ENCODE results near the gene CFAP97D2.
A peak's percentile ranks its signal among the peaks of the same experiment; 100 is the strongest.

The CFAP97D2 gene

DNA sequence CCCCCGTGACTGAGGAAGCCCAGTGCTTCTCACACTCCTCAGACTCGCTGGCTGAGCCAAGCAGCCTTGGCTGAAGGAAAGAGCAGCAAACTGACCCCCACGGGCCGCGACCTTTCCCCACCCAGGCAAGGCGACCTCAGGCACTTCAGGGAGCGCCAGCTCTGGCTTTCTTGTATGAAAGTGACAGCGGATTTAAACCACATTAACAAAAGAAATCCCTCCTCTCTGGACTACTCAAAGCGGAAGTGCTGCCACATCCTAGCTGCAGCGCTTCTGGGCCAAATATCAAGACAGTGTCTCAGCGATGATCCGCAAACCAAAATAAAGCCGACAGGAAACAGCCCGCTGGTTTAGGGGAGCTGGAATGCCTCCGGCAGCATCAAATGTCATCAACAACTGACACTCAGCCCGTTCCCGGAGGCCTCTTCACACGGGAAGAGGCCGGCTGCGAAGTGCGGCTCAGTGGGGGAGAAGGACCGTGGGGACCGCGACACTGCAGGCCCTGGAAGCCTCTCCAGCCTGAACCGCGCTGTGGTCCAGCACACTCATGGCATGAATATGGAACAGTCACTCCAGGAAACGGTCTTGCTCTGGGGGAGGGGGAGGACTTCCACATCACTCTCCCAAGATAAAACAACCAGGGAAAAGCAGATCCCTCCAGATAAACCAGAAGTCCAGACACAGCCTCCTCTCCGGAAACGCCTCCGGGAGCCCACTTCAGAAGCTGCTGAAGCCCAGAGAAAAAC is 48.0 kb upstream of the CFAP97D2 start:
- peak overlapping the region in 1 of 2 experiments; percentile 92 for H3K23ac ChIP-seq (ENCODE audit: low read length in 2 of 2)
- peak overlapping the region; percentile 9 for H4K8ac ChIP-seq (ENCODE audit: low read length)
- peak overlapping the region; percentile 95 to 100 for H3K18ac ChIP-seq (ENCODE audit: low read depth in 1 of 2, low read length in 2 of 2)
- H3K9ac ChIP-seq (ENCODE audit: low read length) = peak overlapping the region; percentile 96
- 1% methylated on average over 24 of the region's 30 CpGs for WGBS
- peak overlapping the region in 1 of 2 experiments; percentile 99 for H3K14ac ChIP-seq (ENCODE audit: low read length in 2 of 2)
- no peaks in the 10 kb centered on the region for H3K27me3 ChIP-seq (ENCODE audit: control insufficient read depth in 1 of 2, insufficient read depth in 1 of 2, low read length in 2 of 2)
- H3K4ac ChIP-seq (ENCODE audit: low read depth in 1 of 2, low read length in 2 of 2) = peak overlapping the region; percentile 88 to 90
- peak overlapping the region; percentile 94 for H3K27ac ChIP-seq (ENCODE audit: low read length, poor library complexity, severe bottlenecking)
- H3K79me1 ChIP-seq (replicated peaks; ENCODE audit: low read length, poor library complexity, severe bottlenecking) = no peaks in the 10 kb centered on the region
- peak; percentile 97 for DNase-seq
- no peaks in the 10 kb centered on the region for H3K9me3 ChIP-seq (ENCODE audit: control insufficient read depth, low read length)
- peak overlapping the region; percentile 97 for H2BK120ac ChIP-seq (ENCODE audit: low read depth, low read length)
- no peak overlapping the region for H2AFZ ChIP-seq (ENCODE audit: low read depth, low read length)
- peak overlapping the region; percentile 65 to 69 for H2BK12ac ChIP-seq (ENCODE audit: low read length in 2 of 2)
- H3K4me3 ChIP-seq (ENCODE audit: insufficient read depth in 1 of 2, low read depth in 1 of 2, low read length in 2 of 2) = peak overlapping the region; percentile 93 to 99
- H2AK5ac ChIP-seq (ENCODE audit: low read length, severe bottlenecking) = peak overlapping the region; percentile 9
- peak overlapping the region; percentile 24 for H3K4me2 ChIP-seq (ENCODE audit: low read length, poor library complexity, severe bottlenecking)
- H2BK15ac ChIP-seq (ENCODE audit: low read depth, poor library complexity, severe bottlenecking) = peak overlapping the region; percentile 31
- H2BK5ac ChIP-seq (ENCODE audit: low read depth, low read length, poor library complexity, severe bottlenecking) = peak overlapping the region; percentile 85
- peak overlapping the region; percentile 98 for H4K91ac ChIP-seq (ENCODE audit: low read length)
- H3K36me3 ChIP-seq (ENCODE audit: control insufficient read depth in 1 of 2, insufficient read depth in 2 of 2, low read depth in 1 of 2, low read length in 2 of 2) = peaks cover 0 to 4% of the 10 kb centered on the region in 2 experiments
- peaks cover 49% of the 10 kb centered on the region for H3K4me1 ChIP-seq (ENCODE audit: control insufficient read depth, insufficient read depth, low read depth, low read length)

DNA sequence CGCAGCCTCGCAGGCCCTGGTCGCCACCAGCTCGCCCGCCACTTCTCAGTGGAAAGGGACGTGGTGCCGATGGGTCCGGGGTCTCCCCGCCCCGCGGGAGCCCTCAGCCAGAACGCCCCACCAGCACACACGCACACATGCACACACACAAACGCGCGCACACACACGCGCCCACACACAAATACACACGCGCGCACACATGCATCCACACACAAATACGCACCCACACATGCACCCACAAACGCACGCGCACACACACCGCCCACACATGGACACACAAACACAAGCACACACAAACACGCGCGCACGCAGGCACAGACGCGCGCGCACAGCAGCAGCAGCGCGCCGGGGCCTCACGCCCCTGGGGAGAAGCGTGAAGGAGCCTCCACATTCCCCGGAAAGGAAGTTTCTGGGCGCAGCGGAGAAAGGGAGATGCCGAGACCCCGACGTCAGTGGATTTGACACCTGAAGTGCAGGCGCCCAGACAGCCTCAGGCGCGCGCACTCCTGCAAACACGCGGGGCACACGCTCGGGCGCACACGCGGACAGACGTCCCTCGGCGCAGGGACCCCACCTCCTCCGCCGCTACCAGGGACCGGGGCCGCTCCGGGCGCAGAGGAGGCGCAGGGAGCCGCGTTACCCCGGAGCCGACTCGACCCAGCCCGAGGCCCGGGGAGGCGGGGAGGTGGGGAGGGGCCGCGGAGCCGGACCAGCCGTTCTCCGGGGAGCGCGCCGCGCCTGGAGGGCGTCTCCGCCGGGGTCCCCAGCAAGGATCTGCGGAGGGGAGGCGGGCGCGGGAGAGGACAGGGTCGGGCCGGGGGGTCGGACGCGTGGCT is 47.3 kb upstream of the CFAP97D2 start:
- Histone ChIP-seq H3K23ac (ENCODE audit: low read length in 2 of 2) (peak overlapping the region in 1 of 2 experiments; percentile 92), H2AFZ (ENCODE audit: low read depth, low read length) (peak overlapping the region; percentile 7), H2AK5ac (ENCODE audit: low read length, severe bottlenecking) (peak overlapping the region; percentile 17), H3K18ac (ENCODE audit: low read depth in 1 of 2, low read length in 2 of 2) (peak overlapping the region; percentile 90 to 100), H2BK120ac (ENCODE audit: low read depth, low read length) (peak overlapping the region; percentile 66), H2BK15ac (ENCODE audit: low read depth, poor library complexity, severe bottlenecking) (peak overlapping the region; percentile 95), H4K8ac (ENCODE audit: low read length) (peak overlapping the region; percentile 89), H3K9ac (ENCODE audit: low read length) (peak overlapping the region; percentile 96), H3K79me1 (replicated peaks; ENCODE audit: low read length, poor library complexity, severe bottlenecking) (no peaks in the 10 kb centered on the region), H3K27ac (ENCODE audit: low read length, poor library complexity, severe bottlenecking) (peak overlapping the region; percentile 94), H3K4ac (ENCODE audit: low read depth in 1 of 2, low read length in 2 of 2) (peak overlapping the region; percentile 90 to 93), H3K4me1 (ENCODE audit: control insufficient read depth, insufficient read depth, low read depth, low read length) (peaks cover 43% of the 10 kb centered on the region), H3K4me2 (ENCODE audit: low read length, poor library complexity, severe bottlenecking) (peak overlapping the region; percentile 24), H2BK5ac (ENCODE audit: low read depth, low read length, poor library complexity, severe bottlenecking) (peak overlapping the region; percentile 85), H2BK12ac (ENCODE audit: low read length in 2 of 2) (peak overlapping the region; percentile 28 to 93), H3K36me3 (ENCODE audit: control insufficient read depth in 1 of 2, insufficient read depth in 2 of 2, low read depth in 1 of 2, low read length in 2 of 2) (peaks cover 0 to 4% of the 10 kb centered on the region in 2 experiments), H3K9me3 (ENCODE audit: control insufficient read depth, low read length) (no peaks in the 10 kb centered on the region), H4K91ac (ENCODE audit: low read length) (peak overlapping the region; percentile 98), H3K27me3 (ENCODE audit: control insufficient read depth in 1 of 2, insufficient read depth in 1 of 2, low read length in 2 of 2) (no peaks in the 10 kb centered on the region), H3K4me3 (ENCODE audit: insufficient read depth in 1 of 2, low read depth in 1 of 2, low read length in 2 of 2) (peak overlapping the region; percentile 93 to 99), H3K14ac (ENCODE audit: low read length in 2 of 2) (peak overlapping the region; percentile 5 to 99)
- under 1% methylated on average over 71 of the region's 95 CpGs for WGBS
- no peak for DNase-seq

DNA sequence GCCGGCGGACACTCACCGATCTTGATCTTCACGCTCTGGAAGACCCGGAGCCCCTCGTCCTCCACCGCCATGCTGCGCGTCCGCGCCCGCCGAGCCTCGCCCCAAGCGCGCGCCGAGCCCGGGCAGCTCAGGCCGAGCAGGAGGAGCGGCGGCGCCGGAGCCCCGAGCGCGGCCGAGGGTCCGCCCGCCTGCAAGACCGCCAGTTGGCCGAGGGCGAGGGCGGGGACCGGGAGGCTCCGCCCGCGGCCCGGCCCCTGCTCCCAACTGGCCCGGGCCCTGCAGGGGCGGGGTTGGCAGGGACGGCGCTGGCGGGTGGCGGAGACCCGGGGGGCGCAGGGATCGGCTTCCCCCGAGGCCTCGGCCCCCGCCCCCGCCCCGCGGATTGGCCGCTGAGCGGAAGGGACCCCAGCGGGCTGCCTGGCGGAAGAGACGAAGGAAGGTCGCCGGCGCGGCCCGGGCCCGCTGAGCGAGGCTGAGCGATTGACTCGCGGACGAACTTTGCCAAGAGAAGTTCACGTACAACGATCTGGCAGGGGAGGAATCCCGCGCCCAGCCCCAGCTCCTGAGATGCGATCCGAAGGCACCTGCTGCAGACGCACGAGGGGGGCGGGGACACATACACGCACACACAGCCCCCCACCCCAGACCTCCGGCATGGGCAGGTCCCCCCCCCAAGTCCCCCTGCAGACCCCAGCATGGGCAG is 46.5 kb upstream of the CFAP97D2 start, which contains the start of gene RASA3:
TSS of gene RASA3 (minus strand) at position 205 of the 703 bp plus-strand sequence. CDS start at position 71, 134 bp downstream.
- peak within 1 kb of the TSS; percentile 28 to 93 for H2BK12ac ChIP-seq (ENCODE audit: low read length in 2 of 2)
- peak within 1 kb of the TSS; percentile 66 for H2BK120ac ChIP-seq (ENCODE audit: low read depth, low read length)
- peak within 1 kb of the TSS; percentile 95 for H2BK15ac ChIP-seq (ENCODE audit: low read depth, poor library complexity, severe bottlenecking)
- no peaks in the 10 kb centered on the region for H3K79me1 ChIP-seq (replicated peaks; ENCODE audit: low read length, poor library complexity, severe bottlenecking)
- H3K18ac ChIP-seq (ENCODE audit: low read depth in 1 of 2, low read length in 2 of 2) = peak within 1 kb of the TSS; percentile 90 to 100
- peak within 1 kb of the TSS; percentile 89 for H4K8ac ChIP-seq (ENCODE audit: low read length)
- H3K23ac ChIP-seq (ENCODE audit: low read length in 2 of 2) = peak within 1 kb of the TSS in 1 of 2 experiments; percentile 92
- H2AK5ac ChIP-seq (ENCODE audit: low read length, severe bottlenecking) = peak within 1 kb of the TSS; percentile 17
- peaks cover 36% of the 10 kb centered on the region for H3K4me1 ChIP-seq (ENCODE audit: control insufficient read depth, insufficient read depth, low read depth, low read length)
- H2AFZ ChIP-seq (ENCODE audit: low read depth, low read length) = peak within 1 kb of the TSS; percentile 7
- H3K4me3 ChIP-seq (ENCODE audit: insufficient read depth in 1 of 2, low read depth in 1 of 2, low read length in 2 of 2) = peak within 1 kb of the TSS; percentile 93 to 99
- peak within 1 kb of the TSS; percentile 58 for H3K4me2 ChIP-seq (ENCODE audit: low read length, poor library complexity, severe bottlenecking)
- no peaks in the 10 kb centered on the region for H3K9me3 ChIP-seq (ENCODE audit: control insufficient read depth, low read length)
- peak within 1 kb of the TSS; percentile 98 for H4K91ac ChIP-seq (ENCODE audit: low read length)
- 1% methylated on average over 53 of the region's 81 CpGs for WGBS
- H3K27me3 ChIP-seq (ENCODE audit: control insufficient read depth in 1 of 2, insufficient read depth in 1 of 2, low read length in 2 of 2) = no peaks in the 10 kb centered on the region
- H3K4ac ChIP-seq (ENCODE audit: low read depth in 1 of 2, low read length in 2 of 2) = peak within 1 kb of the TSS; percentile 90 to 93
- H3K14ac ChIP-seq (ENCODE audit: low read length in 2 of 2) = peak within 1 kb of the TSS; percentile 5 to 99
- no peaks in the 10 kb centered on the region for H3K36me3 ChIP-seq (ENCODE audit: control insufficient read depth in 1 of 2, insufficient read depth in 2 of 2, low read depth in 1 of 2, low read length in 2 of 2)
- peak; percentile 83 for DNase-seq
- peak within 1 kb of the TSS; percentile 94 for H3K27ac ChIP-seq (ENCODE audit: low read length, poor library complexity, severe bottlenecking)
- peak within 1 kb of the TSS; percentile 96 for H3K9ac ChIP-seq (ENCODE audit: low read length)
- peak within 1 kb of the TSS; percentile 85 for H2BK5ac ChIP-seq (ENCODE audit: low read depth, low read length, poor library complexity, severe bottlenecking)
